HS-5 (cell line): ENCODE measurements around the gene TCERG1L.
"Not testable (repeated sequence)": the region's sequence is repeated elsewhere in the genome, so short reads cannot be mapped to it uniquely, and the experiment has no call there.

Experiments used
- DNase-seq: peaks from one replicate; pipeline ENCODE4 v3.0.0-alpha.2; 2012; ENCODE audit warnings: low read depth

The TCERG1L gene

DNA sequence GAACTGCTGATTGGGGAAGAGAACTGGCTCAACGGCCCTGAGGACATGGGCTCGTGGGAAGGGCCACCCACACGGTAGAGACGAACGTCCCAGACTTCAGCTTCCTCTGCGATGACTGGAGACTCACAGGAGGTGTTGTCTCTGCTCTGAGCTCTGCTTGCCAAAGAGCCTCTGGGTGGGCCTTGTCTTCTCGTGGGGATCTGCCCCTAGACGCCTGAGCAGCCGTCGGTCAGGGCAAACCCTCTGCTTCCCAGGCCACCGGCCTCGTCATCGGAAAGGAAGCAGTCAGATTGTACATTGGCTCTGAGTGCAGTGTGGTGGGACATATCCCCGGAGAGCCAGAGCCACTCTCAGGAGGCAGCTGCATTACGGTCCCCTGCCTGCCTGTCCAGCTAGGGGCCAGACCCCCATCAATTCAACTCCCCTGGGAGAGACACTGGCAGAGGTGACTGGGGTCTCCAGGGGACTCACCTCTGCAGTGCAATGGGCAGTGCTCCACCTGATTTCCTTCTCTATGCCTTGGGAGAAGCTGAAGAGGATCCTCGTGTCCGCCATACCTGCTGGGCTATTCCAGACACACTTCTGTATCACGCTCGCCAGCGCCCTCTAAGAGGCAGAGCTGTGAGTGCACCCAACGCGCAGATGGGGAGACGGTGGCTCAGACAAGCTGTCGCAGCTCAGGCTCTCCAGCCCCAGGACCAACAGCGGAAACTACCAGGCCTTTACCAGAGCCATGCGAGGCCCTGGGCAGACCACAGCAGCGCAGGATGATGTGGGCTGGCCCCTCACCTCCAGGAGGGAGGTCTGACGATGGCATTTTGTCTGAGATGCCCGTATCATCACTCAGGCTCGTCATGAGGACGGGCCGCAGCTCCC lies 227.4 kb downstream of the TCERG1L start:
- DNase-seq: no peak

DNA sequence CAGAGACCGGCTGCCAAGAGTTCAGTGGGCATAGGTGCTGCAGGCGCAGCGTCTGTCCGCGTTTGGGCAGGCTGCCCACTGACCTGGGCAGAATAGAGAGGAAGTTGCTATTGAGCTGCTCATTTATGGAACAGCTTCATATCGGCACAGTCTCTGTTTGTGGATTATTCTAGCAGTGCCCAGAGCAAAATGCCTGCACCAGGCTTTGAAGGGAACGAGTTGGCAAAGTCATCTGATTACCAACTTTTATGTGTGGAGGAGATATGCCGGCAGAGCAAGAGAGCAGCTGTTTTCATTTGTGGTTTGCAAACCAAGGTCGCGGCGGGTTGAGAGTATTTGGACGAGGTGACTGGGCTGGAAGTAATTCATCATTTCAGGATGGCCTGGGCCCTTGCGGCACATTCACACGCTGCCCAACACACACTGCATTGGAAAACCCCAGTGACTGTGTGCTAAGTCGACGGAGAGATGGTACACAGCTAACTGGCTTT lies 228.5 kb downstream of the TCERG1L start:
- no peak for DNase-seq

DNA sequence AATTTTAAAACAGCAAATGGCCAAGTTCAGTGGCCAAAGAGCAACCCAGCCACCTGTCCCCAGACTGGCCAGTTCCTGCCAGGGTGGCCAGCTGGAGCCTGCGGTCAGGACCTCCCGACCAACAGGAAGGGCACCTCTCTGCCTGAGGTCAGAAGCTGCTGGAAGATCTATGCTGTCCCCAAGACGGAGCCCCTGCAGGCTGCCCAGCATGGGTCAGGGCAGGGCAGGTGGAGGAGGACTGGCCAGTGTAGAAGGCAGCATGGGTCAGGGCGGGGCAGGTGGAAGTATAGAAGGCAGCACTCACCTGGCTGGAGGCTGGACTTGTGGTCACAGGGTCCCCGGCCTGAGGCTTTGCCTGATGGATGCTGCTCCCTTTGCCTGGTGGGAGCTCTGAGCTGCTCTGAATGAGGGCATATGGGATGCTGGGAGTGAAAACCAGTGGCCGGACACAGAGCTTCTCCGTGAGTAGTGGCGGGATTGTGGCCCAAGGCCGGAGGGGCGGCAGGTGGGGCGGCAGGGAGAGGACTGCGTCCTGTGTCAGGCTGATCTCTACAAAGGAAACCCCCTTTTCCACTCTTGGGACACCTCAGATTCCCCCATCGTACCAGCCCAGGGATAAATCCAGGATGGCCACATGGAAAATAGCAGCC lies 229.2 kb downstream of the TCERG1L start:
- no peak for DNase-seq

DNA sequence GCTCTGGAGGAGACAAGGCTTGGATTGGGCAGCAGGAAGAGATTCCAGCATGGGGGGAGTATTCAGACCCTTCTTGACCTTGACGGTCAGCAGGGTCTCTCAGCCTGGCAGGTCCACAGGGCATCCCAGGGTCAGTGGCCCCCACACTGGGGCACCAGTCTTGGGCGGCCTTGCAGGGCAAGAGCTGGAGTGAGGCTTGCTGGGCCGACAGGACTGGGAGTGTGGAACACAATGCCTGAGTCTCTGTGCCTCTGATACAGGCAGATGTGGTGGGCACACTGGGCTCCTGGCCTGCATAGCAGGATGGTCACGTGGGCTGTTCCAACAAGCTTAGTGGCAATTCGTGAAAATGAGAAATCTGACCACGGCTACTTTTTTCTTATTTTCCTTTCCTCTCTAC lies 229.7 kb downstream of the TCERG1L start:
- no peak for DNase-seq

DNA sequence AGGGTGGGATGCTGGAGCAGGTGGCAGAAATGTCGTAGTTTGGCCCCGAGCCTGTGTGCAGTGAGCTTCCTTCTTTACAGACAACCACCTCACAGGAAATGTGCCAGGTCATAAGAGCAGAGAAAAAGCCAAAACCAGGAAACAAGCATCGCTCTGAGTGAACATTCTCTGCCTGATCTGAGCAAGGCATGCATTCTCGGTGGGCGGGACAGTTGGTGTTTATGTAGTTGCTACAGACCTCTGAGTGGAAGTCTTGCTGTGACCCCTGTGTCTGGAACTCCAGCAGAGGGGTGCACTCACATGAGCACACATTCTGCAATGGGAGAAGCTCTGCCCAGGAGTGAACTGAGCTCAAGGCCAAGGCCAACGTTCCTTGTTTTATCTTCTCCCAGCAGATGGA lies 230.1 kb downstream of the TCERG1L start:
- DNase-seq: no peak

DNA sequence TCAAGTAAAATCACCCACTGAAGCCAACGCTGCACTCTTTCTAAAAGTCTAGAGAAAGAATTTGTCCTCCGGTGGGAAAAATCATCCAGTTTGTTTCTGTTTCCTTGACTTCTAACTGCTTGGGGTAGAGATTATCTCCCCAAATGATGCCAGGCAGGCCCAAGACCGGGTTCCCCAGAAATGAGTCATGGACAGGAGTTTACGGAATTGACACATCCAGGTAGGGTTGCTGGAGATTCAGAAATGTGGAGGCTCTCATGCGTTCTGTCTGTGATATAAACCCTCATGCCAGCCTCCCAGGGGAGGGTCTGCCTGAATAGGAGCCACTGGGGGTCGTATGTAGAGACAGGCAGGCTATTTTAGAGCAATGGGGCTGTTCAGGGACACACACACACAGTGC lies 230.9 kb downstream of the TCERG1L start:
- no peak for DNase-seq

DNA sequence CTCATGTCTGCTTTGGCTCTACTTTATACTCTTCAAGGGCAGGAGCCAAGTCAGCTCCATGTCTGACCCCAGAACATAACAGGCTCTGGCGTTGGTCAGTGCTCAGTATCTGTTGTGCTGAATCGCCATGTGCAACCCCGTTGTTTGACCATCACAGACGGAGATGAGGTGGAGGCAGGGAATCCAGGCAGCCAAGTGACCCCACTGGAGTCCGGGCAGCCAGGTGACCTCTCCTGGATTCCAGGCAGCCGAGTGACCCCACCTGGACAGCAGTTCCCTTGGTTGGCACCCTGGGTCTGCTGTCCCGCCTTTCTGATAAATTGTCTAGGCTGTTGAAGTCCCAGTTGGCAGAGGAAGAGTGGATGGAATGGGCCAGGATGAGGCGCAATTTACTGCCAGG lies 232.2 kb downstream of the TCERG1L start:
- DNase-seq: no peak

DNA sequence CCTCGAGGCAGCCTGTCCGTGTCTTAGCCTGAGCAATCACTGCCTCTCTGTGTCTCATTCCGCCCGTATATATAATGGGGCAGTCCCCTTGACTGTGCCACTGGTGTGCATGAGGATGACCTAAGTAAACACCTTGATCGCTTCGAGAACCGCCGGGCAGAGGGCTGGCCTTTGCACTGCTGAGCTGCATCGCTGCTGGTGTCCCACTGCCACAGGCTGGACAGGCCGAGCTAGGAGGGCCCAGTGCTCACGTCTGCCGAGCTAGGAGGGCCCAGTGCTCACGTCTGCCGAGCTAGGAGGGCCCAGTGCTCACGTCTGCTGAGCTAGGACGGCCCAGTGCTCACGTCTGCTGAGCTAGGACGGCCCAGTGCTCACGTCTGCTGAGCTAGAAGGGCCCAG lies 232.6 kb downstream of the TCERG1L start:
- DNase-seq: not testable (repeated sequence)

DNA sequence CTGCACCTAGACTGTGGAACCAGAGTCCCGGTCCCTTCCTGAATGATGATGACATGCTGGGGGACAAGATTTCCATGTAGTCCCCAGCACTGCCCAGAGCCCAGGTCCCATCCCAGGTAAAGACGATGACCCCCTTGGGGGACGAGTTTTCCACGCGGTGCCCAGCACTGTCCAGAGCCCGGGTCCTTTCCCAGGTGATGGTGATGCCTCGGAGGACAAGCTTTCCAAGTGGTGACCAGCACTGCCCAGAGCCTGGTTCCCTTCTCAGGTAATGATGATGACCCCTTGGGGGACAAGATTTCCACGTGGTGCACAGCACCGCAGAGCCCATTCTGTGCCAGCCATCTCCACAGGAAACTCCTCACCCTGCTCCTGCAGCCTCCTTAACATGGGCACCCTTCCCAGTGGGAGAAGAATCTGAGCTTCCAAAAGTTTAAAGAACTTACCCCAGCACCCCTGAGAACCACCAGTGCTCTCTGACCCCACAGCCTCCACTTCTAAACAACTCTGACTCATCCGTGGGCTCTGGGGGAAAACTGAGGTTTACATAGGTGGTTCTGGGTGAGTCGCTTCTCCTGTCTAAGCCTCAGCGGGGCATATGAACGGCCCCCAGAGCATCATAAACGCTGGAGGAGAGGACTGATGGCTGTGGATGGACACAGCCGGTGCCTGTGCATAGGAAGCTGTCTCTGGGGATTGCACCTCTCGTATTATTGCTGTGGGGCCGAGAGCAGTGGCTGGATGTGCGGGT lies 233.2 kb downstream of the TCERG1L start:
- DNase-seq: no peak

DNA sequence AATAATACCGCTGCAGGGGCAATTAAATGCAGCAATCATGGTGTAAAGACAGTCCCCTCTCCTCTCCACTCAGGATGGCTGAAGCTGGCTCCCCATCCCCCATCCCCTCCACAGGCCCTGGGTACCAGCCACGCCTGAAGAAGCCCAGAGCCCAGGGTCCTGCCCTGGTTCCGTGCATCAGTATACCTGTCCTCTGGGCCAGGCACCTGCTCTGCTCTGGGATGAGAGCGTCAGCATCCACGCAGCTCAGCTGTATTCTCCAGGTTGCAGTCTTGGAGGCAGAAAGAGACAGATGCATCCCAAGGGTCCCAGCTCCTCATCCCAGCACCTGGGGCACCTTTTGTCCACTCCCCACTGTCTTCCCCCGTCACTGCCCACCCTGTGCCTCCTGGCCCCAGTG lies 233.8 kb downstream of the TCERG1L start:
- no peak for DNase-seq

DNA sequence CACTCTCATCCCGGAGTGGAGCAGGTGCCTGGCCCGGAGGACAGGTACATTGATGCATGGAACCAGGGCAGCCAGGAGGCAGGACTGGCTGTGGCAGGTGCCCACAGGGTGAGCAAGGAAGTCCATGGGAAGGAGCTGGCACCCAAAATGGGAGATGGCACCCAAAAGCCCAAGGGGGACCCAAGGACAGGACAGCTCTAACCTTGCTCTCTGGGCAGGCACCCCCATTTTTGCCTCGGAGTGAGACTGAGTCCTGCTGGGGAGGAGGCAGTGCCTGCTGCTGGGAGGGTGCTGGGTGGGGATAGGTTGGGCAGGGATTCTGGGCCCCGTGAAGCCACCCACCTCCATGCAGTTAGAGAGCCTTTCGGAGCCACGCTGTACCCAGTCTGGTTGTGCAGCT lies 234.5 kb downstream of the TCERG1L start:
- DNase-seq: no peak

DNA sequence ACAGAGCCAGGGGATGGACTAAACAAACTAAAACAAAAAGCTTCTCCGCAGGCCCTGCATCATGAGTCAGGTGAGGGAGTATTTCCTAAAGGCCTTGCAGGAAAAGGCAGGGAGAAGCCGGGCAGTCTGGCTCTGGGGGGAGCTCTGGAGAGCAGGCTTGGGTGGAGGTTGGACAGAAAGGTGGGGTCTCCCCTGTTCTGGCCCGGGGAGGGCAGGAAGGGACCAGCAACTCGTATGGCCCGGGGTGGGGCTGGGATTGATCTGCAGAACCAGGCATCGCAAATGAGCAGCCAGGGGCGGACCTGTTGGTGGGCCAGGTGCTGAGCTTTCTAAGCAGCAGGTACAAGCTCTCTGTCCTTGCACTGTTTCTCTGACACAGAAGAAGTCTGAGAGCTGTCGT lies 235.2 kb downstream of the TCERG1L start:
- no peak for DNase-seq

DNA sequence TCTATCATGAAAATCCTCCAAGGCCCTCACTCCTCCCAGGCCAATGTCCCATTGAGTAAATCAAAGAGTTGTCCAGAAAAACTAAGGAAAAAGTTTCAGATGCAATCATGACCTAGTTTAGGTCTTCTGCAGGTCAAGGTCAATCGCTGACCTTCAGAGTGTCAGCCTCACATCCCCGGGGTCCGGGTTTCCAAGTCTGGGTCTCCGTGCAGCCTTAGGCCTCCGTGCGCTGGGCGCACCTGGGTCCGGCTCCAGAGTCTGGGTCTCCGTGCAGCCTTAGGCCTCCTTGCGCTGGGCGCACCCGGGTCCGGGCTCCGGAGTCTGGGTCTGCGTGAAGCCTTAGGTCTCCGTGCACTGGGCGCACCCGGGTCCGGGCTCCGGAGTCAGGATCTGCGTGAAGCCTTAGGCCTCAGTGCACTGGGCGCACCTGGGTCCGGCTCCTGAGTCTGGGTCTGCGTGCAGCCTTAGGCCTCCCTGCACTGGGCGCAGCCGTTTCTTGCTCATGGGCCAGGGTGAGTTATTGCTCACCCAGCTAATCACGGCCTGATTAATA lies 236.2 kb downstream of the TCERG1L start:
- DNase-seq: no peak

DNA sequence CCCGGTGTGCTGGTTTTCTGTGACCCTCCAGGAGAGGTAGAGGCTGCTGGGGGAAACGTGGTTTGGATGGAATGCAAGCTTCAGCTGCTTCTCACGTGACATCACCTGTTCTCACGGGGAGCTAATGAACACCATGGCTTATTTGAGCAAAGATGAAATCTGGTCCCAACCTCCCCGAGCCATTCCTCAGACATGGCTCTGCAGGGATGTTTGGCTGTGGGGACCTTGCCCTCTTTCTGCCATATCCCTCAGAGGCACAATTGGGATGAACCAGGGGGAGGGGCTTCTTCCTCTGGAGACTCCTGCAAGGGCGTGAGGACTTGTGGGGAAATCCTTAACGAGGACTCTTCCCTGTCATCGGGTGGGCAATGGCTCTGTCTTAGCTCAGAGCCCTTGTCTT lies 236.8 kb downstream of the TCERG1L start:
- no peak for DNase-seq

DNA sequence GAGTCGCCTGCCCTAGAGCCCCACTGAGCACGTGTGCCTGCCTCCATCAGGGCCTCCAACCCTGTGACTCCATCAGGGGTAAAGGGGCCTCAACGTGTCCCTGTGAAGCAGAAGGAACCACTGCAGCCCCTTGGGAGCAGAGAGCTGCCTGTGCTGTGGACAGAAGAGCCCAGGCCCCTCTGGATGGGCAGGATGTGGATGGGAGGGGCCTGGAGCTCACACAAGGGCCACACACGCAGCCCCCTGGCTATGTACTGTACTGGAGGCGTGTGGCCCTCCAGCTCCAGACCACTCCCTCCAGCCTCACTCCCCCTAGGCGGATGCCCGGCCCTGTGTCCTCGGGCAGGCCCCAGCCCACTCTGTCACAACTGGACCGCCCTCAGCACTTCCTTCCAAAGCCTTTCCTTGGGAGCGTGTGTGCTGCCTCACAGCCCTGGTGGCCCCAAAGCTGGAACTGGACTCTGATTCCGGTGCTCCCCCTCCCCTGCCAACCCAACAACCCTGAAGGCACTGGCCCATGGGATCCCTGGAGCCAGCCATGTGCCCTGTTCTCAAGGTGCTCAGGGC lies 238.0 kb downstream of the TCERG1L start:
- no peak for DNase-seq

DNA sequence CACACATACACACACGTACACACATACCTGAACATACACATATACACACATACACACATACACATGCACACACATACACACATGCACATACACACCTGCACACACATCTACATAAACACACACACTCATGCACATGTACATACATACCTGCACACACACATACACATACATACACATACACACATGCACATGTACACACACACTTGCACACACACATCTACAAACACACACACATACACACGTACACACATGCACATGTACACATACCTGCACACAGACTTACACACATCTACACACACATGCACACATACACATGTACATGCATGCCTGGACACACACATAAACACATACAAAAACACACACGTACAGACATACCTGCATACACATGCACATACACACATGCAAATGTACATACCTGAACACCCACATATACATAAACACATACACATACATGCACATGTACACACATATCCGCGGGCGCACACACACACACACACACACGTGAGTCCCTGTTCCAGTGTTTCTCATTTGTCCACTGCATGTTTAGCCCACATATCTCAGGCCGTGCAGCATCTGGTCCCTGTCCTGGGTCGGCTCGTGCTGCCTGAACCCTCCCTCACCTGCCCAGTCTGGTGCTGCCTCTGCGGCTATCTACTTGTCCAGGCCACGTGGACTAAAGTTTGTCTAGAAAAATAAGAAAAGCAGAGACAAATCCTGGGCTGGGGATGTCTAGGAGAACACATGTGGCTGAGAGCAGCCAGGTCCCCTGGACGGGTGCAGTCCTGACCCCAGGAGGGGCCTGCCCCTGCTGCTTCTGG lies 238.7 kb downstream of the TCERG1L start:
- DNase-seq: no peak

DNA sequence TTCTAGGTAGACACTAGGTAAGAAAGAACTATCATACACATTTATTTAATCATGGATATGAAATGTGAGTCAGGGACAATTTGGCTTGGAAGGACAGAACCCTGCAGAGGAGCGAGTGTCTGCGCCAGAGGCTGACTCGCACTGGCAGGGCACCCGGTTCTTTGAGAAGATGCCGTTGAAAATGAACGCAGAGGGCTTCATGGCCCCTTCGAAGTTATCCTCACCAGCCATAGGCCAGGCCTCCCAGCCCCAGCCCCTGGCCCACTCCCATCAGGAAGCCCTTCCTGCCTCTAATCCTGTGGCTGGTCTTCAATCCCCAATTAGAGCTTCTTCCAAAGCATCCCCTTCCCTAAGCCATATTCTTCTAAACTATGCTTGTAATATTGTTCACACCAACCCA lies 239.8 kb downstream of the TCERG1L start:
- no peak for DNase-seq

DNA sequence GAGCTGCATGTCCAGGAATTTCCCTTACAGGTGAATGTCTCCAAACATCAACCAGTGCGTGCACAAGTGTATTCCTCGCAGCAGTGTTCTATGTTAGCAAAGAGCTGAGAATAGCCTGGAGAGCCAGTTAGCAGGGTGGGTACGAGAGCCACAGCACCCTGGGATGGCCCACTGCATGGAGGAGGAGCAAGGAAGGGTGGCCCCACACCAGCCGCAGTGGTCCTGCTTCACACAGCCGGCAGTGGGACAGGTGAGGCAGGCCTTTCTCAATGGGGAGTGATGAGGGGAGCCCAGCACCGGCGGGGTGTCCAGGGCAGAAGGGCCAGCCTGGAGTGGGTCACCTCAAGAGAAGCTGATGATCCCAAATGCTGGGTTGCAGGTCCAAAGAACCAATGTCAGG lies 240.7 kb downstream of the TCERG1L start:
- DNase-seq: no peak

DNA sequence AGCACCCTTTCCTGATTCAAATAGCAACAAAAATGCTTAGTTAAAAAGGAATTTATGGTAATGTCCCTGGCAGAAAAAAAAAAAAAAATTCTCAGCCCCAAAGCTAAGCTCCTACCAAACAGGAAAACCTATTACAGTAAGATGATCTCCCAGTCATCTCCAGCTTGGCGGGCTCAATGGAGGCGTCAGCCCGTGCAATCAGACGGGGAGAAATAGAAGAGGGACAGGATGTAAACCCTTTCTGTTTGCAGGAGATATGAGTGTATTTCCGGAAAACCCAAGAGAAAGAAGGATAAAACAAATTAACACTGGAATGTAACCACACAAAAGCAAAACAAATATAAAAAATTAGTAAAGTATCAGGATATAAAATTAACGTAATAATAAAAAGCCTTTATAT lies 242.8 kb downstream of the TCERG1L start:
- no peak for DNase-seq

DNA sequence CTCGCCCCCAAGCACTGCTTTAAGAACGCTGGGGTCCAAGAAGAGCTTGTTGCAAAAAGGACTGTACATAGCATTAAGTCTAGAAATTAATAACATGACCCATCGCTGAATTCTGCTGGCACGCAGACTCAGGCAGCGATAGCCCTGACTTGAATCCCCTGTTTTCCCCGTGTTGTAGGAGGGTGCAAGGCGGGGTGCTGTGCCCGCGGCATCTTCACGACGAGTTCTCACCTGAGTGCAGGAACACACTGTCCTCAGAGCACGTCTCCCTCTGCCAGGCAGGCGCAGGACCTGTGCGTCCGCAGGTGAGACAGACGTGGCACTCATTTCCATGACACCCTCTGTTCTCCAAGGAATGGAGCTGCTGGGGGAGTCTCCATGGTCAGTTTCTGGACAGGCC lies 243.2 kb downstream of the TCERG1L start:
- no peak for DNase-seq

DNA sequence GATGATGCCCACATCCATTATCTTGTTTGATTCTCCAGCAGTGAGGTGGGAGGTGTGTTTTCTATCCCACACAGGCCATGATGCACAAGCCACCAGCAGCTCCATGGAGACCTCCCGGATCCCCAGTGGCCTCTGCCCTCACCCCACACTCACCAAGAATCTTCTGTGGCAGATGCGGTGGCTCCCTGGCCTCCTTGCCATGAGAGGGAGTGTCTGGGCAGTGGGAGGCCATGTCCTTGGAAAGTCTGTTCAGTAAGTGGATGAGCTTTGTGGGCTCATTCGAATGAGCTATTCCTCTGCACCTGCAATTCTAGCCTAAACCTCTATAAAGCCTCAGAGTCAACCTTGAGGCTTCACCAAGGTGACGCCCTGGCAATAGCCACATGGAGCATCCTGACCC lies 243.8 kb downstream of the TCERG1L start:
- DNase-seq: no peak
